Neural cell (in vitro differentiated cells): ENCODE data around the gene TRMT2A. TPM values are rescaled to one million over a fixed set of nuclear protein-coding genes. Genes with fewer than 3 reads are reported as not detected.

ENCODE experiments used
- H2AFZ ChIP-seq: fragments of 200-600, 300-800 bp; sonication (generic), shearing (Covaris generic); 2 replicates; pipeline ENCODE4 v1.6.0; 2014; ENCODE audit warnings: low read depth, mild to moderate bottlenecking, antibody characterized with exemption, low read length, moderate library complexity
- H3F3A ChIP-seq: fragments of 200-600 bp; shearing (Covaris generic); 2 replicates; pipeline ENCODE4 v1.6.1; 2016; ENCODE audit warnings: mild to moderate bottlenecking, moderate library complexity, mixed read lengths, antibody characterized with exemption, low read length; ENCODE audit not compliant: insufficient read depth, poor library complexity, severe bottlenecking
- H3K27ac ChIP-seq: fragments of 200-600, 300-800 bp; sonication (generic), shearing (Covaris generic); 2 replicates; pipeline ENCODE4 v1.5.1; 2014; ENCODE audit warnings: mild to moderate bottlenecking, low read length, moderate library complexity
- H3K27me3 ChIP-seq: fragments of 300-800, 200-600 bp; sonication (generic), shearing (Covaris generic); 2 replicates; pipeline ENCODE4 v1.6.0; 2014; ENCODE audit warnings: mild to moderate bottlenecking, low read depth, low read length, moderate library complexity; ENCODE audit not compliant: insufficient read depth
- H3K36me3 ChIP-seq: fragments of 300-800, 200-600 bp; sonication (generic), shearing (Covaris generic); 2 replicates; pipeline ENCODE4 v1.5.1; 2014; ENCODE audit warnings: mild to moderate bottlenecking, antibody characterized with exemption, low read length, moderate library complexity; ENCODE audit not compliant: insufficient read depth
- H3K4me2 ChIP-seq: fragments of 300-800, 200-600 bp; sonication (generic), shearing (Covaris generic); 2 replicates; pipeline ENCODE4 v1.6.0; 2014; ENCODE audit warnings: mild to moderate bottlenecking, low read length
- H3K4me3 ChIP-seq: fragments of 300-800, 200-600 bp; sonication (generic), shearing (Covaris generic); 2 replicates; pipeline ENCODE4 v1.5.1; 2014; ENCODE audit warnings: mild to moderate bottlenecking, low read length, moderate library complexity
- H3K79me2 ChIP-seq: fragments of 200-600 bp; shearing (Covaris generic); replicated peaks from 2 replicates; pipeline ENCODE4 v1.6.0; 2014; ENCODE audit warnings: mild to moderate bottlenecking, low read length, moderate library complexity; ENCODE audit not compliant: insufficient read depth
- H3K9ac ChIP-seq: fragments of 300-800, 200-600 bp; sonication (generic), shearing (Covaris generic); 2 replicates; pipeline ENCODE4 v1.6.1; 2016; ENCODE audit warnings: mild to moderate bottlenecking, low read length, mixed read lengths
- H3K9me2 ChIP-seq: fragments of 200-600 bp; shearing (Covaris generic); 2 replicates; pipeline ENCODE4 v1.6.1; 2016; ENCODE audit warnings: mild to moderate bottlenecking, low read length, mixed read lengths; ENCODE audit not compliant: insufficient read depth
- H3K9me3 ChIP-seq: fragments of 200-600, 300-800 bp; sonication (generic), shearing (Covaris generic); 2 replicates; pipeline ENCODE4 v1.6.1; 2016; ENCODE audit warnings: mild to moderate bottlenecking, mixed run types, low read length, moderate library complexity, mixed read lengths
- H4K20me1 ChIP-seq: fragments of 200-600 bp; shearing (Covaris generic); 2 replicates; pipeline ENCODE4 v1.6.1; 2016; ENCODE audit warnings: mild to moderate bottlenecking, mixed run types; ENCODE audit not compliant: insufficient read depth
- CTCF ChIP-seq: fragments of 450-650 bp; IDR thresholded peaks from 2 replicates; pipeline ENCODE4 v1.5.1; 2014; ENCODE audit warnings: antibody characterized with exemption, mild to moderate bottlenecking, moderate library complexity; ENCODE audit not compliant: poor library complexity, severe bottlenecking
- EP300 ChIP-seq: fragments of 450-650 bp; conservative IDR thresholded peaks from 2 replicates; pipeline ENCODE4 v1.6.1; 2014; ENCODE audit warnings: antibody characterized with exemption, mild to moderate bottlenecking, moderate library complexity; ENCODE audit not compliant: poor library complexity, severe bottlenecking
- EZH2 ChIP-seq: fragments of 200-600, 300-800 bp; shearing (Covaris generic), sonication (generic); IDR thresholded peaks from 2 replicates; pipeline ENCODE4 v1.6.1; 2014; ENCODE audit warnings: antibody characterized with exemption, low read length, borderline replicate concordance, mild to moderate bottlenecking; ENCODE audit not compliant: insufficient read depth, poor library complexity, severe bottlenecking
- MXI1 ChIP-seq: fragments of 450-650 bp; conservative IDR thresholded peaks from 2 replicates; pipeline ENCODE4 v1.6.1; 2014; ENCODE audit warnings: antibody characterized with exemption, mild to moderate bottlenecking; ENCODE audit not compliant: poor library complexity, severe bottlenecking
- POLR2AphosphoS5 ChIP-seq: IDR thresholded peaks from 2 replicates; pipeline ENCODE4 v1.6.1; 2012
- RAD21 ChIP-seq: fragments of 450-650 bp; conservative IDR thresholded peaks from 2 replicates; pipeline ENCODE4 v1.6.1; 2014; ENCODE audit warnings: antibody characterized with exemption, mild to moderate bottlenecking, moderate library complexity
- REST ChIP-seq: IDR thresholded peaks from 2 replicates; pipeline ENCODE4 v1.6.1; 2012; ENCODE audit warnings: borderline replicate concordance
- SMC3 ChIP-seq: fragments of 450-650 bp; conservative IDR thresholded peaks from 2 replicates; pipeline ENCODE4 v1.6.1; 2014; ENCODE audit warnings: antibody characterized with exemption, mild to moderate bottlenecking, moderate library complexity; ENCODE audit not compliant: poor library complexity
- TAF1 ChIP-seq: IDR thresholded peaks from 2 replicates; pipeline ENCODE4 v1.6.1; 2012; ENCODE audit warnings: low read depth
- polyA plus RNA-seq: library from polyadenylated mRNA; depleted of rRNA; stranded (reverse); fragments of >200 nt; gene quantifications from 2 replicates; pipeline ENCODE4 v1.2.3, GENCODE V29; 2014

The TRMT2A gene
- polyA plus RNA-seq, 1 donor from 2014 or later = 96.7 TPM

DNA sequence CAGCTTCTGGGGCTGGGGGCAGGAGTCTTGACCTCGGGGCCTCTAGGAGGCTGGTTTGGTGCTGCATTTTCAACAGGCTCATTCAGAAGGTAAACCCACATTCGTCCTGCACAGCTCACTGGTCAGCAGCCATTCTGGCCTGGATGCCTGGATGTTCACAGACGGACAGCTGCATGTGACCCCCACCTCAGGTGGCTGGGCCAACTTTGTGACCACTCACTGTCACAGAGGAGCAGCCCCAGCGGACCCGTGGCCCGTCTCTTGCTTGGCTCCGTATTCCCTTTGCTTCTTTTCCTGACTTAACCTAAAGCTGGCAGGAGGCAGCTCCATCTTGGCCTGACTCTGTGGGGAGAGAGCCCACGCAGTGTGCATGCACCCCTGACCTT lies 28.8 kb downstream of the TRMT2A start:
- H3F3A ChIP-seq = no peaks in the 10 kb centered on the region
- H3K36me3 ChIP-seq = peaks cover 3% of the 10 kb centered on the region
- H3K27ac ChIP-seq = no peak overlapping the region
- H3K9ac ChIP-seq = no peak overlapping the region
- no peaks in the 10 kb centered on the region for H3K9me2 ChIP-seq
- H3K4me3 ChIP-seq = no peak overlapping the region
- no peaks in the 10 kb centered on the region for H3K27me3 ChIP-seq
- peaks cover 23% of the 10 kb centered on the region for H4K20me1 ChIP-seq
- H2AFZ ChIP-seq = no peak overlapping the region
- no peak for TF ChIP-seq EZH2
- no peak for TF ChIP-seq POLR2AphosphoS5
- no peak for TF ChIP-seq SMC3
- no peak for TF ChIP-seq EP300
- TF ChIP-seq CTCF = no peak
- TF ChIP-seq MXI1 = no peak
- TF ChIP-seq REST = no peak
- TF ChIP-seq TAF1 = no peak
- no peak for TF ChIP-seq RAD21
- no peaks in the 10 kb centered on the region for H3K9me3 ChIP-seq
- H3K79me2 ChIP-seq = peaks cover 32% of the 10 kb centered on the region
- H3K4me2 ChIP-seq = no peak overlapping the region

DNA sequence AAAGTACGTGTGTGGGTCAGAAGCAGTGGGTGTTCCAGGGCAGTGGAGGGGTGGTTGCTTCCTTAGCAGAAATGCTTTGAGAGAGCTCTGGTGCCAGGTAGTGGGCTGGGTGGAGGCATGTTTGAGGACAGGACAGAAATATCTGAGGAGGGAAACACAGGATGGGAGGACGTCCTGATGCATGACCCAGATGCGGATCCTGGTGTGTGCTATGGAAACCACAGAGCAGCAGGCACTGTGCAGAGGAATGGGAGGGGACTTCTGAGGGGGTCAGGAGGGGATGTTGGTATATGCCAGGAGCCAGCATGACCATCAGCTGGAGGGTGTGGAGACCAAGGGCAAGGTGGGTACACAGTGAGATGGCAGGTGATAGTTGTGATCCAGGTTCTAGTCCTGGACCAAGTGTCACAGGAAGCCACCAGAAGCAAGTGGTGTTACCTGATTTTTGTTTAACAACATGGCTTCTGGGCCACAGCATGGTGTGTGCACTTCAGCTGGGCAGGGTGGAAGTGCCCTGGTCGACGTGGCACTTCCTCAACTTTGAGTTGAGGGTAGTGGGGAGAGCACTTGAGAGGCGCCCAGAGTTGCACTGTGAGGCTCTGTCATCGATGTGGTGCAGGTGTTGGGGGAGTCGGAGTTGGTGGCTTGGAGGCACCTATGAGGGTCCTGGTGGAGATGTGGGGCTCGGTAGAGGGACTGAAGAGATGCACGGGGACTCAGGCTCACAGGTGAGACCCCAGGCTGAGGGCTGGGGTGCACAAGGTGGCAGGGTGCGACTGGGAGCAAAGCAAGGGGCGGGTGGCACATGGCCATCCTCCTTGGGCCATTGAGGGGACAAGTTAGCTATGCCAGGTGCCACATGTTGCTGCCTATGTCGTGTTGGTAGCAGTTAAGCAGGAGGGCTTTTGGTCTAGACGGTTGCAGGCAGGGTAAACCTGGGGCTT lies 29.4 kb downstream of the TRMT2A start:
- peaks cover 23% of the 10 kb centered on the region for H4K20me1 ChIP-seq
- H3K9ac ChIP-seq = no peak overlapping the region

More for the DNA sequence above, 29.4 kb downstream of the TRMT2A start:
- H3K4me3 ChIP-seq = no peak overlapping the region
- H3K9me3 ChIP-seq = no peaks in the 10 kb centered on the region
- no peaks in the 10 kb centered on the region for H3K27me3 ChIP-seq
- no peak overlapping the region for H2AFZ ChIP-seq
- peaks cover 3% of the 10 kb centered on the region for H3K36me3 ChIP-seq
- H3F3A ChIP-seq = no peaks in the 10 kb centered on the region
- H3K79me2 ChIP-seq = peaks cover 38% of the 10 kb centered on the region
- H3K9me2 ChIP-seq = no peaks in the 10 kb centered on the region
- TF ChIP-seq POLR2AphosphoS5 = no peak
- TF ChIP-seq CTCF = no peak
- TF ChIP-seq EZH2 = no peak
- TF ChIP-seq RAD21 = no peak
- no peak for TF ChIP-seq EP300
- no peak for TF ChIP-seq MXI1
- no peak for TF ChIP-seq TAF1
- no peak for TF ChIP-seq SMC3
- TF ChIP-seq REST = no peak
- no peak overlapping the region for H3K27ac ChIP-seq
- H3K4me2 ChIP-seq = no peak overlapping the region
